ENCODE results near the gene CALR. TPM values are rescaled to one million over a fixed set of nuclear protein-coding genes. Genes with fewer than 3 reads are reported as not detected.
A peak's percentile ranks its signal among the peaks of the same experiment; 100 is the strongest.

Gene CALR
- total and polyA plus RNA-seq, 9 of the 15 experiments (the other 6 are each of a cell fraction or from before 2014, with no cell fraction given) = 126 to 811 (median 642) TPM

DNA sequence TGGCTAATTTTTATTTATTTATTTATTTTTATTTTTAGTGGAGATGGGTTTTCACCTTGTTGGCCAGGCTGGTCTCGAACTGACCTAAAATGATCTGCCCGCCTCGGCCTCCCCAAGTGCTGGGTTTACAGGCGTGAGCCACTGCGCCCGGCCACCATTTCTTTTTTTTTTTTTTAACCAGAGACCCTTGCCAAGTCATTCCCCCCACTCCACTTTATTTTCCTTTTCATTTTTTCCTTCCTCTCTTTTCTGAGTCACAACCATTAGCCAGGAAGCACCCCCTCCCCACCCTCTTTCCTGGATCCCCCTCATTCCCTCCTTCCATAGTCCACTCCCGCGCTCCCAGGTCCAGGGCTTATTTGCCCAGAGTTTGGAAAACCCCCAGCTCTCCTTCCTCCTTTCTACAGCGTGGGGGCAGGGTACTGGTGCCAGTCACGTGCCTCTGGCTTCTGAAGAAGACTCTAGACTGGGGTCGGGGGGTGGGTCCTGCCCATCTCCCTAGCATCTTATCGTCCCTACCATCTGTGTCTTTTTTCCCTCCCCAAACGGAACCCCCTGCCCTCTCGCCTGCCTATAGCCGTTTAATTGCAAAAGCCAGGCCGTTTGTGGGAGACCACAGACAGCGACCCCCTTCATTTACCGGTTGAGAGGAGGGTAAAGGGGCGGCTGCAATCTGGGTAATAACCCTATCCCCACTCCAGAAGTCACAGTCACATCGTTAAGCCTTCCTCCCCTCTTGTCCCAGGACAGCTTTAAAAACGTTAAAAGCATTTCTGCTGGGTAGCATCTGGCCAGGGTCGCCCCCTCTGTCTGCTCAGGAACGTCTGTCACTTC lies 1.1 kb upstream of the CALR start (continued):
- TF ChIP-seq PRDM10 (IDR thresholded peaks at IDR 0.05; ENCODE audit: partially characterized antibody) = peak; percentile 86
- TF ChIP-seq ZNF263 (CRISPR knock-in tag; IDR thresholded peaks at IDR 0.05; ENCODE audit: borderline replicate concordance) = peak; percentile 44; the same call in 1 of the 2 replicates
- 0 out of 2 replicates have a peak, but pooled peaks have one; percentile 1 for TF ChIP-seq FOSL1 (tag; conservative IDR thresholded peaks at IDR 0.05)
- TF ChIP-seq, protein P1, sequence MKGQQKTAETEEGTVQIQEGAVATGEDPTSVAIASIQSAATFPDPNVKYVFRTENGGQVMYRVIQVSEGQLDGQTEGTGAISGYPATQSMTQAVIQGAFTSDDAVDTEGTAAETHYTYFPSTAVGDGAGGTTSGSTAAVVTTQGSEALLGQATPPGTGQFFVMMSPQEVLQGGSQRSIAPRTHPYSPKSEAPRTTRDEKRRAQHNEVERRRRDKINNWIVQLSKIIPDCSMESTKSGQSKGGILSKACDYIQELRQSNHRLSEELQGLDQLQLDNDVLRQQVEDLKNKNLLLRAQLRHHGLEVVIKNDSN (CRISPR knock-in tag; IDR thresholded peaks at IDR 0.05) = peak; percentile 61
- TF ChIP-seq, protein P2, sequence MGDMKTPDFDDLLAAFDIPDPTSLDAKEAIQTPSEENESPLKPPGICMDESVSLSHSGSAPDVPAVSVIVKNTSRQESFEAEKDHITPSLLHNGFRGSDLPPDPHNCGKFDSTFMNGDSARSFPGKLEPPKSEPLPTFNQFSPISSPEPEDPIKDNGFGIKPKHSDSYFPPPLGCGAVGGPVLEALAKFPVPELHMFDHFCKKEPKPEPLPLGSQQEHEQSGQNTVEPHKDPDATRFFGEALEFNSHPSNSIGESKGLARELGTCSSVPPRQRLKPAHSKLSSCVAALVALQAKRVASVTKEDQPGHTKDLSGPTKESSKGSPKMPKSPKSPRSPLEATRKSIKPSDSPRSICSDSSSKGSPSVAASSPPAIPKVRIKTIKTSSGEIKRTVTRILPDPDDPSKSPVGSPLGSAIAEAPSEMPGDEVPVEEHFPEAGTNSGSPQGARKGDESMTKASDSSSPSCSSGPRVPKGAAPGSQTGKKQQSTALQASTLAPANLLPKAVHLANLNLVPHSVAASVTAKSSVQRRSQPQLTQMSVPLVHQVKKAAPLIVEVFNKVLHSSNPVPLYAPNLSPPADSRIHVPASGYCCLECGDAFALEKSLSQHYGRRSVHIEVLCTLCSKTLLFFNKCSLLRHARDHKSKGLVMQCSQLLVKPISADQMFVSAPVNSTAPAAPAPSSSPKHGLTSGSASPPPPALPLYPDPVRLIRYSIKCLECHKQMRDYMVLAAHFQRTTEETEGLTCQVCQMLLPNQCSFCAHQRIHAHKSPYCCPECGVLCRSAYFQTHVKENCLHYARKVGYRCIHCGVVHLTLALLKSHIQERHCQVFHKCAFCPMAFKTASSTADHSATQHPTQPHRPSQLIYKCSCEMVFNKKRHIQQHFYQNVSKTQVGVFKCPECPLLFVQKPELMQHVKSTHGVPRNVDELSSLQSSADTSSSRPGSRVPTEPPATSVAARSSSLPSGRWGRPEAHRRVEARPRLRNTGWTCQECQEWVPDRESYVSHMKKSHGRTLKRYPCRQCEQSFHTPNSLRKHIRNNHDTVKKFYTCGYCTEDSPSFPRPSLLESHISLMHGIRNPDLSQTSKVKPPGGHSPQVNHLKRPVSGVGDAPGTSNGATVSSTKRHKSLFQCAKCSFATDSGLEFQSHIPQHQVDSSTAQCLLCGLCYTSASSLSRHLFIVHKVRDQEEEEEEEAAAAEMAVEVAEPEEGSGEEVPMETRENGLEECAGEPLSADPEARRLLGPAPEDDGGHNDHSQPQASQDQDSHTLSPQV (IDR thresholded peaks at IDR 0.05) = 0 out of 2 replicates have a peak, but pooled peaks have one; percentile 53
